Upper lobe of left lung (tissue), 6 donors: ENCODE data around the gene SIGLEC8. TPM values are rescaled to one million over a fixed set of nuclear protein-coding genes. Genes with fewer than 3 reads are reported as not detected.

Experiments
- ATAC-seq, 2 donors: fragments of 200-7000 bp; cut with Tn5 transposase; one replicate each; pipeline ENCODE4 v1.9.1; 2022; ENCODE audit warnings: mild to moderate bottlenecking in 2 of 2, moderate library complexity in 2 of 2; ENCODE audit not compliant: low FRiP score in 2 of 2
- DNase-seq, 2 donors: peaks; one replicate each; pipeline ENCODE4 v3.0.0-alpha.2; 2019 to 2020
- H3K27ac ChIP-seq, 4 donors: fragments of 200-600 bp; sonication (generic); one replicate each; pipeline ENCODE4 v1.5.1; 2016 to 2019
- H3K27me3 ChIP-seq, 4 donors: fragments of 200-600 bp; sonication (generic); one replicate each; pipeline ENCODE4 v1.5.1; 2017 to 2019
- H3K36me3 ChIP-seq, 4 donors: fragments of 200-600 bp; sonication (generic); one replicate each; pipeline ENCODE4 v1.5.1; 2016 to 2019
- H3K4me1 ChIP-seq, 4 donors: fragments of 200-600 bp; sonication (generic); one replicate each; pipeline ENCODE4 v1.5.1; 2018 to 2019
- H3K4me3 ChIP-seq, 4 donors: fragments of 200-600 bp; sonication (generic); one replicate each; pipeline ENCODE4 v1.5.1; 2017 to 2019; ENCODE audit warnings: mild to moderate bottlenecking in 2 of 4, moderate library complexity in 1 of 4
- H3K9me3 ChIP-seq, 4 donors: fragments of 200-600 bp; sonication (generic); one replicate each; pipeline ENCODE4 v1.5.1; 2018 to 2019
- EP300 ChIP-seq, 4 donors: sonication (generic); formaldehyde crosslinking; IDR thresholded peaks; one replicate each; pipeline ENCODE4 v1.5.1; 2017; ENCODE audit warnings: antibody characterized with exemption in 4 of 4, control low read depth in 2 of 4
- POLR2A ChIP-seq, 4 donors: fragments of 450-650 bp; IDR thresholded peaks; one replicate each; pipeline ENCODE4 v1.5.1; 2016 to 2017; ENCODE audit warnings: antibody characterized with exemption in 4 of 4, mild to moderate bottlenecking in 2 of 4
- POLR2AphosphoS5 ChIP-seq, 2 donors: sonication (generic); formaldehyde crosslinking; IDR thresholded peaks; one replicate each; pipeline ENCODE4 v1.5.1; 2017; ENCODE audit warnings: antibody characterized with exemption in 2 of 2
- WGBS, 2 donors: methylation state at CpG; one replicate each; pipeline ENCODE4 v1.1.5; 2017 to 2018; 5-methylcytosine and 5-hydroxymethylcytosine counted together
- small RNA-seq, 4 donors: library from RNA; depleted of rRNA; stranded (forward); fragments of <200 nt; gene quantifications; one replicate each; pipeline ENCODE3, GENCODE V24; 2016
- total RNA-seq, 6 donors: library from RNA; depleted of rRNA in 4 of 6; stranded (reverse); fragments of >200 nt in 4 of 6; gene quantifications; one replicate each; pipeline versions ENCODE4 v1.1.0 to v1.2.1, GENCODE V29; 2016 to 2021
- TF ChIP-seq, protein P1 (sequence below), 6 experiments: fragments of 450-650 bp in 4 of 6; fragments of 200-600 bp in 2 of 6; sonication (generic) in 2 of 6; IDR thresholded peaks; one replicate each; pipeline ENCODE4 v1.5.1; 2016 to 2019; ENCODE audit warnings: antibody characterized with exemption in 6 of 6
- donor health status: DM: no; HTN: no; CAD: no; lungs with moderate emphysema.
- donor health status: DM: no; HTN: yes; CAD: no; lungs with severe emphysema.

The SIGLEC8 gene
- total RNA-seq, 6 donors from 2014 or later = 0.78 to 4.2 (median 1.8) TPM

DNA sequence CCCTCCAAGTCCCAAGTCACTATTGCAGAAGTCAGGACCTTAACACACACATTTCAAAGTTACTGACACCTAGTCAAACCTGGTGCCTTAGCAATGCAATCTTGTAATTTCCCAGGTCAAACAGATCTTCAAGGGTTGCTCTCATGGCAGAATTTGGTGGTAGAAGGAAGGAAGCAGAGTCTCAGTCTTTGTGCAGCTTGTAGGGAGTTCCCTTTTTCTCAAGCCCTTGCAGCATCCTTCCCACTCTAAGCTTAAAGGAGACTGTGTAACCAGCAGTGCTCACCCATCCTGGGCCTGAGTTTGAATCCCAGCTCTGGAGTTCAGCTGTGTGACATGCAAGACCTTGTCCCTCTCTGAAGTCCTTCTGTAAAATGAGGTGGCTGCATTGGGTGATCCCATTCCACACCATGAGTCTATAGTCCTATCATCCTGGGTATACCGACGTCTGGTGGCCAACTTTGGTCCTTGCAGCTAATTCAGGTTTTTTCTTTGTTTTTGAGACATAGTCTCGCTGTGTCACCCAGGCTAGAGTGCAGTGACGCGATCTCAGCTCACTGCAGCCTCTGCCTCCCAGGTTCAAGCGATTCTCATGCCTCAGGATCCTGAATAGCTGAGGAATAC lies 50.6 kb downstream of the SIGLEC8 start:
- peaks cover 0 to 9% (median 5%) of the 10 kb centered on the region in 4 donors for H3K4me1 ChIP-seq
- 32 to 54% methylated on average over 6 of the region's 6 CpGs for WGBS, 2 donors
- TF ChIP-seq POLR2A (IDR thresholded peaks at IDR 0.05) (no peak), POLR2AphosphoS5 (IDR thresholded peaks at IDR 0.05) (no peak), EP300 (IDR thresholded peaks at IDR 0.05) (no peak)
- TF ChIP-seq, protein P1, sequence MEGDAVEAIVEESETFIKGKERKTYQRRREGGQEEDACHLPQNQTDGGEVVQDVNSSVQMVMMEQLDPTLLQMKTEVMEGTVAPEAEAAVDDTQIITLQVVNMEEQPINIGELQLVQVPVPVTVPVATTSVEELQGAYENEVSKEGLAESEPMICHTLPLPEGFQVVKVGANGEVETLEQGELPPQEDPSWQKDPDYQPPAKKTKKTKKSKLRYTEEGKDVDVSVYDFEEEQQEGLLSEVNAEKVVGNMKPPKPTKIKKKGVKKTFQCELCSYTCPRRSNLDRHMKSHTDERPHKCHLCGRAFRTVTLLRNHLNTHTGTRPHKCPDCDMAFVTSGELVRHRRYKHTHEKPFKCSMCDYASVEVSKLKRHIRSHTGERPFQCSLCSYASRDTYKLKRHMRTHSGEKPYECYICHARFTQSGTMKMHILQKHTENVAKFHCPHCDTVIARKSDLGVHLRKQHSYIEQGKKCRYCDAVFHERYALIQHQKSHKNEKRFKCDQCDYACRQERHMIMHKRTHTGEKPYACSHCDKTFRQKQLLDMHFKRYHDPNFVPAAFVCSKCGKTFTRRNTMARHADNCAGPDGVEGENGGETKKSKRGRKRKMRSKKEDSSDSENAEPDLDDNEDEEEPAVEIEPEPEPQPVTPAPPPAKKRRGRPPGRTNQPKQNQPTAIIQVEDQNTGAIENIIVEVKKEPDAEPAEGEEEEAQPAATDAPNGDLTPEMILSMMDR (IDR thresholded peaks at IDR 0.05) = peak in 5 of 6 experiments; percentile 15 to 47 (median 37)
- no peak overlapping the region for H3K4me3 ChIP-seq
- ATAC-seq (peak; percentile 61 to 66), DNase-seq (no peak)
- H3K27me3 ChIP-seq = no peaks in the 10 kb centered on the region
- H3K27ac ChIP-seq = peak overlapping the region; percentile 10 to 42 (median 28)
- H3K9me3 ChIP-seq = peaks cover 0 to 6% (median under 1%) of the 10 kb centered on the region in 4 donors
- no peaks in the 10 kb centered on the region for H3K36me3 ChIP-seq

DNA sequence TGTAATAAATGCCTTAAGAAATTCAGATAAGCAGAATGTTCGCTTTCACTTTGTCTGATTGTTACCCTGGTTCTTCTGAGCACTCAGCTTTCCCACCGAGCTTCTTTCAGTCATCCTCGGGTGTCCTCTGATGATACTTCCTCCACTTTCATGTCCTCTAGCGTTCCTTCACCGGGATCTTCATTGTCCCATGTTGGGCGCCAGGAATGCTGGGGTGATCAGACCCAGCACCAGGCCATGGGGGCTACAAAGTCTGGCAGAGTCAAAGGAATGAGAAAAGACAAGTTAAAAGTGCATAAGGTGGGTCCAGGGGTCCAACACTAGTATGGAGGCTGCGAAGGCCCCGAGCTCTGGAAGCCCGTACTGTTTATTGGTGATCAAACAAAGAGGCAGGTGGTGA lies 56.1 kb downstream of the SIGLEC8 start:
- Histone ChIP-seq H3K36me3 (no peaks in the 10 kb centered on the region), H3K4me1 (no peaks in the 10 kb centered on the region), H3K27me3 (no peaks in the 10 kb centered on the region), H3K4me3 (no peak overlapping the region), H3K9me3 (peaks cover 0 to 18% (median 9%) of the 10 kb centered on the region in 4 donors), H3K27ac (no peak overlapping the region)
- ATAC-seq (no peak), DNase-seq (no peak)
- WGBS, 2 donors = 95 to 98% methylated on average over 9 of the region's 9 CpGs
- TF ChIP-seq POLR2AphosphoS5 (IDR thresholded peaks at IDR 0.05) (no peak), POLR2A (IDR thresholded peaks at IDR 0.05) (no peak), EP300 (IDR thresholded peaks at IDR 0.05) (no peak)
- TF ChIP-seq, protein P1 (IDR thresholded peaks at IDR 0.05) = no peak

Small RNA genes lying within 50 kb of the gene (small RNA-seq; reads per million reads assigned to genes)
- gene AC020914.3 (0 reads per million in 4 donors), gene AC020914.5 (0 reads per million in 4 donors)

Other genes starting within 250 kb of the SIGLEC8 start
- gene CD33, start 233.4 kb downstream of the SIGLEC8 start, total RNA-seq = 10 to 100 TPM in 5 of 6 donors, 1 to 10 TPM in 1; 8.4 to 32.2 (median 21.6) TPM
- gene SIGLECL1, start 207.4 kb downstream of the SIGLEC8 start, total RNA-seq = not detected
- under 1 TPM in 2 of 6 donors, not detected in 4; 0.09 to 0.10 TPM for gene IGLON5, start 146.8 kb downstream of the SIGLEC8 start, total RNA-seq
- 10 to 100 TPM in 1 of 6 donors, 1 to 10 TPM in 4, under 1 TPM in 1; 0.76 to 13.6 (median 2.8) TPM for gene VSIG10L, start 116.3 kb downstream of the SIGLEC8 start, total RNA-seq
- gene ETFB, start 92.1 kb downstream of the SIGLEC8 start, total RNA-seq = 100 to 1,000 TPM in 1 of 6 donors, 10 to 100 TPM in 5; 59.7 to 102 (median 86.6) TPM
- 1 to 10 TPM in 2 of 6 donors, under 1 TPM in 1, not detected in 3; 0.89 to 3.0 (median 1.7) TPM for gene CLDND2, start 89.5 kb downstream of the SIGLEC8 start, total RNA-seq
- 10 to 100 TPM in 2 of 6 donors, 1 to 10 TPM in 4; 3.4 to 25.8 (median 9.7) TPM for gene NKG7, start 85.8 kb downstream of the SIGLEC8 start, total RNA-seq
- under 1 TPM in 1 of 6 donors, not detected in 5; 0.29 TPM for gene LIM2, start 70.5 kb downstream of the SIGLEC8 start, total RNA-seq
- 1 to 10 TPM in 1 of 6 donors, under 1 TPM in 2, not detected in 3; 0.34 to 2.0 (median 0.40) TPM for gene C19orf84, start 67.9 kb downstream of the SIGLEC8 start, total RNA-seq
- 10 to 100 TPM; 13.2 to 76.5 (median 16.9) TPM for gene SIGLEC10, start 40.8 kb downstream of the SIGLEC8 start, total RNA-seq
- gene CEACAM18, start 20.1 kb upstream of the SIGLEC8 start, total RNA-seq = not detected
- 1 to 10 TPM in 4 of 6 donors, under 1 TPM in 1, not detected in 1; 0.30 to 4.5 (median 3.3) TPM for gene SIGLEC12, start 43.3 kb upstream of the SIGLEC8 start, total RNA-seq
- 1 to 10 TPM in 3 of 6 donors, not detected in 3; 7.2 to 7.9 (median 7.8) TPM for gene SIGLEC6, start 73.2 kb upstream of the SIGLEC8 start, total RNA-seq
- 10 to 100 TPM in 4 of 6 donors, 1 to 10 TPM in 2; 5.3 to 23.3 (median 12.0) TPM for gene ZNF175, start 112.8 kb upstream of the SIGLEC8 start, total RNA-seq
- 1 to 10 TPM in 3 of 6 donors, under 1 TPM in 1, not detected in 2; 0.46 to 9.4 (median 5.7) TPM for gene SIGLEC5, start 171.9 kb upstream of the SIGLEC8 start, total RNA-seq
- 10 to 100 TPM in 4 of 6 donors, 1 to 10 TPM in 1, not detected in 1; 5.0 to 44.6 (median 22.3) TPM for gene SIGLEC14, start 188.4 kb upstream of the SIGLEC8 start, total RNA-seq
- 100 to 1,000 TPM in 1 of 6 donors, 10 to 100 TPM in 4, 1 to 10 TPM in 1; 6.2 to 157 (median 19.7) TPM for gene SPACA6, start 234.9 kb upstream of the SIGLEC8 start, total RNA-seq